PC-9 (cell line): Measurements from ENCODE around the gene OR2V2. TPM values are rescaled to one million over a fixed set of nuclear protein-coding genes. Genes with fewer than 3 reads are reported as not detected.

Experiments
- BruUV-seq: library from RNA; stranded (reverse); fragments of 400-500 nt; replicated peaks from 2 replicates; lab custom pipeline; 2021; lab: Mats Ljungman, UMichigan
- CTCF ChIA-PET: fragments of 300-600 bp; sonication (Branson Sonifier 250); formaldehyde crosslinking; loops from one replicate; lab custom pipeline; 2022; ENCODE audit warnings: antibody characterized with exemption; lab: Charles Lee
- POLR2A ChIA-PET: fragments of 300-600 bp; sonication (Branson Sonifier 250); formaldehyde crosslinking; loops from one replicate; lab custom pipeline; 2022; ENCODE audit warnings: antibody characterized with exemption; ENCODE audit not compliant: unreplicated experiment; lab: Charles Lee
- DNase-seq, 2 experiments: peaks; one replicate each; pipeline versions ENCODE4 v3.0.0 to v3.0.0-alpha.2; 2015 to 2022; ENCODE audit warnings: mixed read lengths in 1 of 2
- H2AFZ ChIP-seq: fragments of 200-600 bp; sonication (generic); 2 replicates; pipeline ENCODE4 v1.8.1; 2017; ENCODE audit warnings: antibody characterized with exemption
- H3F3A ChIP-seq: fragments of 200-600 bp; sonication (generic); 2 replicates; pipeline ENCODE4 v1.8.1; 2017; ENCODE audit warnings: antibody characterized with exemption, mild to moderate bottlenecking, low read depth; ENCODE audit not compliant: insufficient read depth
- H3K27ac ChIP-seq: fragments of 200-600 bp; sonication (generic); 2 replicates; pipeline ENCODE4 v1.6.1; 2016; ENCODE audit warnings: mixed run types
- H3K27me3 ChIP-seq: fragments of 200-600 bp; sonication (generic); 2 replicates; pipeline ENCODE4 v1.6.1; 2016; ENCODE audit warnings: low read depth, mixed run types; ENCODE audit not compliant: insufficient read depth
- H3K36me3 ChIP-seq: fragments of 200-600 bp; sonication (generic); 2 replicates; pipeline ENCODE4 v1.6.1; 2016; ENCODE audit warnings: low read depth, mixed run types
- H3K4me1 ChIP-seq: fragments of 200-600 bp; sonication (generic); replicated peaks from 2 replicates; pipeline ENCODE4 v1.6.1; 2016; ENCODE audit warnings: mixed run types; ENCODE audit not compliant: insufficient read depth
- H3K4me2 ChIP-seq: fragments of 200-600 bp; sonication (generic); 2 replicates; pipeline ENCODE4 v1.6.1; 2017; ENCODE audit warnings: mixed run types
- H3K4me3 ChIP-seq: fragments of 200-600 bp; sonication (generic); 2 replicates; pipeline ENCODE4 v1.6.1; 2016; ENCODE audit warnings: mixed run types
- H3K79me2 ChIP-seq: fragments of 200-600 bp; sonication (generic); 2 replicates; pipeline ENCODE4 v1.6.1; 2017; ENCODE audit warnings: low read depth, mixed run types
- H3K9me2 ChIP-seq: fragments of 200-600 bp; sonication (generic); 2 replicates; pipeline ENCODE4 v1.8.1; 2017; ENCODE audit warnings: mild to moderate bottlenecking; ENCODE audit not compliant: insufficient read depth
- H3K9me3 ChIP-seq: fragments of 200-600 bp; sonication (generic); 2 replicates; pipeline ENCODE4 v1.8.1; 2016; ENCODE audit warnings: low read depth; ENCODE audit not compliant: insufficient read depth
- H4K20me1 ChIP-seq: fragments of 200-600 bp; sonication (generic); 2 replicates; pipeline ENCODE4 v1.8.1; 2017; ENCODE audit not compliant: insufficient read depth
- EZH2 ChIP-seq: fragments of 200-600 bp; sonication (generic); IDR thresholded peaks from 2 replicates; pipeline ENCODE4 v1.8.0; 2017; ENCODE audit warnings: antibody characterized with exemption, low read depth
- intact Hi-C: fragments of 100-400 bp; cut with micrococcal nuclease; formaldehyde crosslinking; loops from one replicate; pipeline ENCODE4 v1.10.0; 2022; ENCODE audit not compliant: unreplicated experiment
- total RNA-seq: library from RNA; stranded (reverse); gene quantifications from 2 replicates; pipeline ENCODE4 v1.2.3, GENCODE V29; 2021
- TF ChIP-seq, protein P1 (sequence below): fragments of 200-600 bp; sonication (generic); conservative IDR thresholded peaks from 2 replicates; pipeline ENCODE4 v1.6.1; 2017; ENCODE audit warnings: mixed run types, antibody characterized with exemption, mild to moderate bottlenecking, moderate library complexity

OR2V2 gene
- total RNA-seq, 1 experiment from 2014 or later: not detected

- peaks cover 32% of the 10 kb centered on the region for H3F3A ChIP-seq
- ChIA-PET CTCF (no interaction called here), POLR2A (no interaction called here)
- H2AFZ ChIP-seq: no peak overlapping the region
- BruUV-seq: no TSS peak
- H3K4me1 ChIP-seq: peaks cover 18% of the 10 kb centered on the region; the same call in 1 of the 2 replicates
- H3K36me3 ChIP-seq: no peaks in the 10 kb centered on the region
- H3K9me3 ChIP-seq: no peaks in the 10 kb centered on the region
- DNase-seq: peak; percentile 76 to 78
- intact Hi-C loops: loop anchor here (1.0 to 2.0 kb wide), 2 partner anchors 313 to 398 kb away; no protein-coding TSS in a partner anchor
- TF ChIP-seq EZH2: no peak
- TF ChIP-seq, protein P1, sequence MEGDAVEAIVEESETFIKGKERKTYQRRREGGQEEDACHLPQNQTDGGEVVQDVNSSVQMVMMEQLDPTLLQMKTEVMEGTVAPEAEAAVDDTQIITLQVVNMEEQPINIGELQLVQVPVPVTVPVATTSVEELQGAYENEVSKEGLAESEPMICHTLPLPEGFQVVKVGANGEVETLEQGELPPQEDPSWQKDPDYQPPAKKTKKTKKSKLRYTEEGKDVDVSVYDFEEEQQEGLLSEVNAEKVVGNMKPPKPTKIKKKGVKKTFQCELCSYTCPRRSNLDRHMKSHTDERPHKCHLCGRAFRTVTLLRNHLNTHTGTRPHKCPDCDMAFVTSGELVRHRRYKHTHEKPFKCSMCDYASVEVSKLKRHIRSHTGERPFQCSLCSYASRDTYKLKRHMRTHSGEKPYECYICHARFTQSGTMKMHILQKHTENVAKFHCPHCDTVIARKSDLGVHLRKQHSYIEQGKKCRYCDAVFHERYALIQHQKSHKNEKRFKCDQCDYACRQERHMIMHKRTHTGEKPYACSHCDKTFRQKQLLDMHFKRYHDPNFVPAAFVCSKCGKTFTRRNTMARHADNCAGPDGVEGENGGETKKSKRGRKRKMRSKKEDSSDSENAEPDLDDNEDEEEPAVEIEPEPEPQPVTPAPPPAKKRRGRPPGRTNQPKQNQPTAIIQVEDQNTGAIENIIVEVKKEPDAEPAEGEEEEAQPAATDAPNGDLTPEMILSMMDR: peak; percentile 76
- no peaks in the 10 kb centered on the region for H3K27me3 ChIP-seq
- H3K27ac ChIP-seq: no peak overlapping the region
- peak overlapping the region; percentile 2; the same call in 1 of the 2 replicates for H3K4me2 ChIP-seq
- H3K79me2 ChIP-seq: no peaks in the 10 kb centered on the region
- H3K9me2 ChIP-seq: no peaks in the 10 kb centered on the region
- no peaks in the 10 kb centered on the region for H4K20me1 ChIP-seq
- H3K4me3 ChIP-seq: no peak overlapping the region
These were observed 34.5 kb downstream of the OR2V2 start for GRCh38 chr5:181181650-181182565.

DNA sequence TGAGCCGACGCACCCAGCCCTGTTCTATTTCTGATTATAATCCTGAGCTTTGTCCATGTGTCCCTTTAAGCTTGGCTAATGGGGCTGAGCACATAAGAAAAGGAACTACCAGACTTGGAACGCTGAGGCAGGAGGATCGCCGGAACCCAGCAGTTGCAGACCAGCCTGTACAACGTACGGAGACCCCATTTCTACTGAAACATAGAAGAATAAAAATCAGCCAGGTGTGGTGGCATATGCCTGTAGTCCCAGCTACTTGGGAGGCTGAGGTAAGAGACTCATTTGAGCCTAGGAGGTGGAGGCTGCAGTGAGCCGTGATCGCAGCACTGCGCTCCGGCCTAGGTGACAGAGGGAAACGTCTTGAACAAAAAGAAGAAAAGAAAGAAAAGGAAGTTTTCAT is 35.3 kb downstream of the OR2V2 start:
- TF ChIP-seq EZH2: no peak
- TF ChIP-seq, protein P1: no peak
- Histone ChIP-seq H3K79me2 (no peaks in the 10 kb centered on the region), H3K4me1 (peaks cover 21% of the 10 kb centered on the region; the same call in 1 of the 2 replicates), H3K4me2 (no peak overlapping the region), H3K4me3 (no peak overlapping the region), H3K27ac (no peak overlapping the region), H3K27me3 (no peaks in the 10 kb centered on the region), H3K36me3 (no peaks in the 10 kb centered on the region), H3F3A (peaks cover 39% of the 10 kb centered on the region), H3K9me3 (no peaks in the 10 kb centered on the region), H3K9me2 (no peaks in the 10 kb centered on the region), H2AFZ (no peak overlapping the region), H4K20me1 (no peaks in the 10 kb centered on the region)
- DNase-seq: no peak
- no TSS peak for BruUV-seq
- CTCF ChIA-PET: interaction anchor here (0.5 kb wide), 1 partner anchor 75 kb away, joined by 4 read pairs; no protein-coding TSS in a partner anchor
- POLR2A ChIA-PET: no interaction called here
- intact Hi-C loops: loop anchor here (1.0 to 2.0 kb wide), 2 partner anchors 314 to 398 kb away; no protein-coding TSS in a partner anchor

DNA sequence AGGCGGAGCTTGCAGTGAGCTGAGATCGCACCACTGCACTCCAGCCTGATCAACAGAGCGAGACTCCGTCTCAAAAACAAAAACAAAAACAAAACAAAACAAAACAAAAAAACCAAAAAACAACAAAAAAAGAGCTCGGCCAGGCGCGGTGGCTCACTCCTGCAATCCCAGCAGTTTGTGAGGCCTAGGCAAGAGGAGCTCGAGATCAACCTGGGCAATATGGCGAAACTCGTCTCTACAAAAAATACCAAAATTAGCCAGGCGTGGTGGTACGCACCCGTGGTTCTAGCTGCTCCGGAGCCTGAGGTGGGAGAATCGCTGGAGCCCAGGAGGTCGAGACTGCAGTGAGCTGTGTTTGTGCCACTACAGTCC is 37.4 kb downstream of the OR2V2 start:
- H3K9me3 ChIP-seq: no peaks in the 10 kb centered on the region
- H3K27me3 ChIP-seq: no peaks in the 10 kb centered on the region
- H3F3A ChIP-seq: peaks cover 48% of the 10 kb centered on the region
- TF ChIP-seq, protein P1: no peak
- no peak for TF ChIP-seq EZH2
- H3K4me1 ChIP-seq: peaks cover 21% of the 10 kb centered on the region; the same call in 1 of the 2 replicates
- H3K79me2 ChIP-seq: no peaks in the 10 kb centered on the region
- no peaks in the 10 kb centered on the region for H3K36me3 ChIP-seq
- peak overlapping the region; percentile 66 for H3K4me3 ChIP-seq
- intact Hi-C loops: loop anchor here (5.0 kb wide), 1 partner anchor 1453 kb away; the partner anchor contains the start of gene MAML1
- peak overlapping the region; percentile 83 for H3K4me2 ChIP-seq
- CTCF ChIA-PET: interaction anchor here (0.5 to 1.1 kb wide), 7 partner anchors 12 to 597 kb away, joined by 3 to 7 read pairs (median 3); partner anchors contain the start of gene RACK1
- POLR2A ChIA-PET: interaction anchor here (0.5 to 0.6 kb wide), 3 partner anchors 39 to 376 kb away, joined by 3 to 19 read pairs (median 6); no protein-coding TSS in a partner anchor
- H3K9me2 ChIP-seq: no peaks in the 10 kb centered on the region
- H4K20me1 ChIP-seq: no peaks in the 10 kb centered on the region
- DNase-seq: peak in 1 of 2 experiments; percentile 43
- H2AFZ ChIP-seq: peak overlapping the region; percentile 97
- peak overlapping the region; percentile 52 for H3K27ac ChIP-seq
- BruUV-seq: no TSS peak
